HG02970 (cell line): ENCODE results near the gene FLAD1.
A peak's percentile ranks its signal among the peaks of the same experiment; 100 is the strongest.

ENCODE experiments used
- ATAC-seq: cut with Tn5 transposase; IDR thresholded peaks from one replicate; pipeline ENCODE4 v1.9.1; 2021; ENCODE audit warnings: mild to moderate bottlenecking, moderate library complexity, moderate number of reproducible peaks; ENCODE audit not compliant: unreplicated experiment, low FRiP score

Gene FLAD1

DNA sequence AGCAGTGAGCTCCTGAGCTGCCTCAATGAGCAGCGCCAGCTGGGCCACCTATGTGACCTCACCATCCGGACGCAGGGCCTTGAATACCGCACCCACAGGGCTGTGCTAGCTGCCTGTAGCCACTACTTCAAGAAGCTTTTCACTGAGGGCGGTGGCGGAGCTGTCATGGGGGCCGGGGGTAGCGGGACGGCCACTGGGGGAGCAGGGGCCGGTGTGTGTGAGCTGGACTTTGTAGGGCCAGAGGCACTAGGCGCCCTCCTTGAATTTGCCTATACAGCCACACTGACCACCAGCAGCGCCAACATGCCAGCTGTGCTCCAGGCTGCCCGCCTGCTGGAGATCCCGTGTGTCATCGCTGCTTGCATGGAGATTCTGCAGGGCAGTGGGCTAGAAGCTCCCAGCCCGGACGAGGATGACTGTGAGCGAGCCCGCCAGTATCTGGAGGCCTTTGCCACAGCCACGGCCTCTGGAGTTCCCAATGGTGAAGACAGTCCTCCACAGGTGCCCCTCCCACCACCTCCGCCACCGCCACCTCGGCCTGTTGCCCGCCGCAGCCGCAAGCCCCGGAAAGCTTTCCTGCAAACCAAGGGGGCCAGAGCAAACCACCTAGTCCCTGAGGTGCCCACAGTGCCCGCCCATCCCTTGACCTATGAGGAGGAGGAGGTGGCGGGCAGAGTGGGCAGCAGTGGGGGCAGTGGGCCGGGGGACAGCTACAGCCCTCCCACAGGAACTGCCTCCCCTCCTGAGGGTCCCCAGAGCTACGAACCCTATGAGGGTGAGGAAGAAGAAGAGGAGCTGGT lies 31.8 kb downstream of the FLAD1 start:
- ATAC-seq: no peak

DNA sequence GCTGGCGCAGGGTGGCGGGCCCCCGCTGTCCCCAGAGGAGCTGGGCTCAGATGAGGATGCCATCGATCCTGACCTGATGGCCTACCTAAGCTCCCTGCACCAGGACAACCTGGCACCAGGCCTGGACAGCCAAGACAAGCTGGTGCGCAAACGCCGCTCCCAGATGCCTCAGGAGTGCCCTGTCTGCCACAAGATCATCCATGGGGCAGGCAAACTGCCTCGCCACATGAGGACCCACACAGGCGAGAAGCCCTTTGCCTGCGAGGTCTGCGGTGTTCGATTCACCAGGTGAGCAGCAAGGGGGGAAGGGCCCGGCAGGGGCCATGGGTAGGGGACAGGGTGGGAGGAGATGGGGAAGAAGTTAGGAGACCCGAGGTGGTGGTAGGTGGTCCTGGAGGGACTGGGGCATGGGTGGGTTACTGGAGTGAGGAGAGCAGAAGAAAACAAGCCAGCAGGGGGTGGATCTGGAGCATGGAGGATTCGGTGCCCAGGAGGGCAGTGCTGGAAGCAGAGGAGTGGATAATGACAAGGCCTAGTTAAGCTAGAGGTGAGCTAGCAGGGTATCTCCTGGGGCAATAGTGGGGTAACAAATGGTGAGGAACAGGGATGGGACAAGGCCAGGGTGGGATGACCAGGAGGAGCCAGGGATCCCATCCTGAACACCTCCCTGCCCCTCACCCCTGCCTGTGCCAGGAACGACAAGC lies 32.5 kb downstream of the FLAD1 start:
- no peak for ATAC-seq

DNA sequence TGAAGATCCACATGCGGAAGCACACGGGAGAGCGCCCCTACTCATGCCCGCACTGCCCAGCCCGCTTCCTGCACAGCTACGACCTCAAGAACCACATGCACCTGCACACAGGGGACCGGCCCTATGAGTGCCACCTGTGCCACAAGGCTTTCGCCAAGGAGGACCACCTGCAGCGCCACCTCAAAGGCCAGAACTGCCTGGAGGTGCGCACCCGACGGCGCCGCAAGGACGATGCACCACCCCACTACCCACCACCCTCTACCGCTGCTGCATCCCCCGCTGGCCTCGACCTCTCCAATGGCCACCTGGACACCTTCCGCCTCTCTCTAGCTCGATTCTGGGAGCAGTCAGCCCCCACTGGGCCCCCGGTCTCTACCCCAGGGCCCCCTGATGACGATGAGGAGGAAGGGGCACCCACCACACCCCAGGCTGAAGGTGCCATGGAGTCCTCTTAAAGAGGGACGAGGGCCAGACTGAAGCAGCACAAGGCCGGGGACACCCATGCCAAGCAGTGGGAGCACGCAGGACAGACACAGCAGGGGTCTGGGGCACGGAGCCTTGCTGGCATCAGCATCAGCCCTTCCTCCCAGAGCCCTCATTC lies 33.2 kb downstream of the FLAD1 start:
- no peak for ATAC-seq

- ATAC-seq: peak; percentile 68
Observed at GRCh38 chr1:155017041-155017945, 34.1 kb downstream of the FLAD1 start.

DNA sequence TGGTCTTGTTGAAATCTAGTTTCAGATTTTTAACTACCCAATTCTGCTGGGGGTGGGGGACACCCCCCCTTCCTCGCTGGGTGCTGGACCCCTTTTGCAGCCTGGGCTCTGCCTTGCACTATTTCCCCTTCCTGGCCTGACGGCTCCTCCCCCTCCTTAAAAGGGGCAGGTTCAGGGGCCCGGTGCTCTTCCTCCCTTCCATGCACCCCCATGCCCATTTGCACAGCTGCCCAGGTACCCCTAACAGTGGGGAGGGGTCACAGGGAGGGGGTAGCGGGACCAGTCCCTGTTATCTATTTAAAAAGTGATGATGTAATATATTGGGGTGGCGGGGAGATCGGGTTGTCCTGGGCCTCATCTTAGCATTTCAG lies 34.8 kb downstream of the FLAD1 start:
- no peak for ATAC-seq

GRCh38 chr1:155018617-155019348 lies 35.6 kb downstream of the FLAD1 start:
- no peak for ATAC-seq

DNA sequence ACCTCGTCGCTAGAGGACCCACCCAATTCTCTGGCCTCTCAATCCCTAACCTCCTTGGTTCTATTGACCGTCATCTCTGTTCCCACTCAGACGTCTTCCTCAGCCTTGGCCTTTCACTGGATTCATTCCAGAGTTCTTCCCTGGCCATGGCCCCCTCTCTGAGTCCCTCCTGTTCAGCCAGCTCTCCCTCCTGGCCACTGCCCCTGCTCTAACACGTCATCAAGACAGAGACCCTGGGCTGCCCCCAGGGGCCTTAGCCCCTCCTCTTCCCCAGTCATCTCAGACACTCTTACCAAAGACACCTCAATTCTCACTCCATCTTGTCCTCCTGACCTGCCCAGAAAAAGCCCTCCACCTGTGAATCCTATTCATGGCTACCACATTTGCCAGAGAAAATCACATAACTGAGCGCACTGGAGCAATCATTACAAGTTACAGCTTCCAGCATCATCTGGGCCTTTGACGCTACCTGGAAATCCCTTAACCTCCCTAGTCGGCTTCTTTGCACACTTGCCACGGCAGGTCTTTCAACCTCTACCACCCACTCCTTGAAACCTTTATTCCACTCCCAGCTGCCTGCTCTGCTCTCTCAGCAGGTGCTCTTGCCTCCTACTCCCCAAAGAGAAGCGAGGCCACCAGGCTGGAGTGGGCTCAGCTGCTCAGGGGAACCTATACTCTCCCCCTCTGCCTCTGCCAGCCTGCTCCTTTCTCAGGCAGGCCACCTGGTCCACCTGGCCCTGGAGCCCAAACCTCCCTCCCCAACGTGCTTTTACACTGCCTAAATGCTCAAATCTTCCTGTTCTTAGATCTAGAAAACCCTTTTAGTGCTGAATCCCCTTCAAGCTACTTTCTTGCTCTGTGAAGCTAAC lies 36.5 kb downstream of the FLAD1 start:
- no peak for ATAC-seq

- ATAC-seq: no peak
Observed at GRCh38 chr1:155022136-155022926, 39.2 kb downstream of the FLAD1 start.

DNA sequence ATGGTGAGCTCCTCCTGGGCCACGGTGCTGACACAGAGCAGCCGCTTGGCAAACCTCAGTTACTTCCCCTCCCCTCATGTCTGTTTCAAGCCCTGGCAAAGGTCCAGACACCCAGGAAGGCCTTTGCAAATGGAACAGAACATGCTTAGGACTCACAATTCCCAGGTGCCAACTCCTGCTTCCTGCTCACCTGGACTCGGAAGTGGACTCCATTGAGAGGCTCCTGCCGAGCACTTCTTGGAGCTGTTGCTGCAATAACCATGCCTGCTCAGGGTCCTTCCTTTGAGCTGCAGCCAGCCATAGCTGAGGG lies 39.7 kb downstream of the FLAD1 start:
- ATAC-seq: no peak

DNA sequence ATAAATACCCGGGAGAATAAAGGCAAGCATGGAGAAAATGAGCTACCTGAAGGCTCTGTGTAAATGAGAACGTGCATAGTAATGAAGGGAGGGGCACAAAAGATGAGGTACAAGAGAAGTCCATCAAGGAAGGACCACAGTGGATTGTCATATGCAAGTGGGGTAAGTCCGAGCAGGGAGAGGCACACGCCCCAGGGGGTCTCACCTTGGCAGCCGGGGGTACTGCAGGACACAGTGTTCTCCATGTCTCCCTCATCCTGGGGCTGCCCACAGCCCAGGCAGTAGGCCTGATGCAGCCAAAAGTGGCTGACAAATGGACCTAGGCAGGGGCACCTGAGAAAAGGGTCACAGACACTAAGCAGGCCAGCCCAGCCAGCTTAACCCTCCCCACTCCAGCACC lies 40.5 kb downstream of the FLAD1 start:
- ATAC-seq: no peak

GRCh38 chr1:155024315-155024714 lies 41.2 kb downstream of the FLAD1 start:
- no peak for ATAC-seq

DNA sequence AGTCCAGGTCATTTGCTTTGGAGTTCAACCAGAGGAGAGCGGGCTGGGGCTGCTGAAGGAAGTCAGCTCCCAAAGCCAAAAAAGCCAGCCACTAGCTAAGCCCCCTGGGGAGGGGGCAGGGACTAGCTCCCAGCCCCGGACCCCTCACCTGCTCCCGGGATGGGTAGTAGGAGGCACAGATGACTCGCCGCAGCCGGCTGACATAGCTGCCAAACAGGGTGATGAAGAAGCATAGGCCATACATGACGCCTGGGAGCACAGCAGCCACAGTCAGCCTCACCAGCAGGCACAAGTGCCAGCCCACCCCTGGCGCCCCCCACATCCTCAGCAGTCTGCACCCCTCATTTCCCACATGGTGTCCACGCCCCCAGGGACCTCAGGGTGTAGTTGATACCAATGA lies 43.0 kb downstream of the FLAD1 start:
- no peak for ATAC-seq

GRCh38 chr1:155026588-155026987 lies 43.4 kb downstream of the FLAD1 start:
- no peak for ATAC-seq

DNA sequence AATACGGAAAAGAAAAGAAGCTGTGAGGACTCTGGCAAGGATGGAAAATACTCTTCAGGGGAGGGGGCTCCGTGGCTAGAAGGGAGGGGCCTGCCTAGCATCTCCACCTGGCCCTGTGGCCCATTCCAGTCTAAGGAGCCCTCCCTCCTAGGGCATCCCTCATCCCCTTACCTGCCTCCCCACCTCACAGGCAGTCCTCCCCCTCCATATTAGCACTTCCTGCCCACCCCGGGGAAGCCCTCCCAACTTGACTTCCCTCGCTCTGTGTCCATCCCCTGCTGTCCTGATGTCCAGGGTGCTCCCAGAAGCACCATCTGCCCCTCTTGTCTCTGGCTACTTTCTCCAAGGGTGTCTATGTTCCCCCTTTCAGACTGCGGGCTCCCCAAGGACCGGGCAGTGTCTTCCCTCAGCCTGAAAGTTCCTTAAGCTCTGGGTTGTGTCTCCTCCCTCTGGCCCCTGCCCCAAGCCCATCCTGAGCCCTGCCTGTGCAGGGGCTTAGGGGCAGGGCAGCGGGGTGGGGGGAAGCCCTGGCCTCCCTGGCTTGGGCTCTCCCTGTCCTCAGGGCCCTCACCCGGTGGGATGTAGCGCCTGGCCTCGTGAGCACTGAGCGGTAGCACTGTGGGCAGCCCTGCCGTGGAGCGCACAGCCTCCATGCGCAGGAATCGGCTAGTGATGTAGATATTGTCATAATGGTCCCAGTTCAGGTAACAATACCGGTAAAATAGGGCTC lies 46.5 kb downstream of the FLAD1 start:
- no peak for ATAC-seq

GRCh38 chr1:155030243-155030795 lies 47.2 kb downstream of the FLAD1 start:
- ATAC-seq: no peak

- ATAC-seq: no peak
Observed at GRCh38 chr1:155030899-155031298, 47.8 kb downstream of the FLAD1 start.

DNA sequence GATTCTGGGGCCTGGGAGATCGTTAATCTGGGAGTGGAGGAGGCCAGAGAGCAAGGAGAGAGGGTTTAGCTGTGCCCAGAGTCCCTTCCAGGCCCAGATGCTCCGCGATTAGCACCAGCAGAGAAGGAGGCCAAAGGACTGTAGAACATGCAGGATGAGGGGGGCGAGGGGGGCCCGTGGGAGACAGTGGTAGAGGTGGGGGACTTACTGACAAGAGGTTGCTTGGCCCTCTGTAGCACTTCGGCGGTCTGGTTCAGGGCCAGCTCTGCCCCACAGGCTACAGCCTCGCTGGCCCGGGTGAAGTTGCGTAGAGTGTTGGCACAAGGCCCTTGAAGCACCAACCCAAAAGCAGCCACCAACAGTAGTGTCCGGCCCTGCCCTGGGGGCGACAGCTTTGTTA lies 49.7 kb downstream of the FLAD1 start:
- ATAC-seq: no peak

- ATAC-seq: no peak
Observed at GRCh38 chr1:155033524-155033923, 50.4 kb downstream of the FLAD1 start, which contains the start of the genes DCST1 and DCST2. TSS of gene DCST1 (plus strand) at chr1:155033824. CDS start at chr1:155034037, 213 bp downstream. TSS of gene DCST2 (minus strand) at chr1:155033781. CDS start at chr1:155033701, 80 bp downstream.
